Frontal cortex (tissue), 4 donors: ENCODE data around the gene SCAF4. TPM values are rescaled to one million over a fixed set of nuclear protein-coding genes. Genes with fewer than 3 reads are reported as not detected.
A peak's percentile ranks its signal among the peaks of the same experiment; 100 is the strongest.

Source experiments
- DNase-seq, 2 donors: peaks; one replicate each; pipeline ENCODE4 v3.0.0; 2012; ENCODE audit warnings: low spot score in 2 of 2
- FAIRE-seq: peaks from 2 replicates; lab custom pipeline; 2012; peaks lifted over from hg19 to GRCh38; lab: Jason Lieb, UNC
- total RNA-seq: library from RNA; depleted of rRNA; stranded (reverse); fragments of >200 nt; gene quantifications from one replicate; pipeline ENCODE4 v1.2.3, GENCODE V29; 2014
- donor health status: control.
- donor health status: control.
- donor health status: control.

Gene SCAF4
- total RNA-seq, 1 donor from 2014 or later, result 5.7 TPM

DNA sequence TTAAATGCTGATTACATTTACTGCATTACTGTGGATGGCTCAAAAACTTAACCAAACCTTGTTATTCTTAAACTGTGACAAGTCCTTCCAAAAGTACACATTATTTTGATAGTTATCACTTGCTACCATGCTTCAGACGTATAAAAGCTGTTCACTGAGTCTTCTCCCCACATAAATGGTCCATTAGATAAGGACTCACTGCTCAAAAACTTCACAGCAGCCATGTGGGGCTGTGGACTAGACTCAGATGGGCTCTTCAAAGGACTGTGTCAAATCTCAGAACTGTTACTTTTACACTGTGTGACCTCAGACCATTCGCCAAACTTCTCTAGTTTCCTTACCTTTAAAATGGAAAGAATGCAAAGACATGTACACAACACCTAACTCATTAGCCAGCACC, 11.6 kb downstream of the SCAF4 start:
- DNase-seq (no peak), FAIRE-seq (no peak)

GRCh38 chr21:31716106-31716505, 15.8 kb downstream of the SCAF4 start:
- peak; percentile 13 for FAIRE-seq
- DNase-seq, result no peak

- no peak for DNase-seq
- no peak for FAIRE-seq
These were observed 17.1 kb downstream of the SCAF4 start for GRCh38 chr21:31714741-31715365.

GRCh38 chr21:31713973-31714740, 17.8 kb downstream of the SCAF4 start:
- FAIRE-seq, result no peak
- no peak for DNase-seq

GRCh38 chr21:31713115-31713514, 18.8 kb downstream of the SCAF4 start:
- DNase-seq (no peak), FAIRE-seq (no peak)

DNA sequence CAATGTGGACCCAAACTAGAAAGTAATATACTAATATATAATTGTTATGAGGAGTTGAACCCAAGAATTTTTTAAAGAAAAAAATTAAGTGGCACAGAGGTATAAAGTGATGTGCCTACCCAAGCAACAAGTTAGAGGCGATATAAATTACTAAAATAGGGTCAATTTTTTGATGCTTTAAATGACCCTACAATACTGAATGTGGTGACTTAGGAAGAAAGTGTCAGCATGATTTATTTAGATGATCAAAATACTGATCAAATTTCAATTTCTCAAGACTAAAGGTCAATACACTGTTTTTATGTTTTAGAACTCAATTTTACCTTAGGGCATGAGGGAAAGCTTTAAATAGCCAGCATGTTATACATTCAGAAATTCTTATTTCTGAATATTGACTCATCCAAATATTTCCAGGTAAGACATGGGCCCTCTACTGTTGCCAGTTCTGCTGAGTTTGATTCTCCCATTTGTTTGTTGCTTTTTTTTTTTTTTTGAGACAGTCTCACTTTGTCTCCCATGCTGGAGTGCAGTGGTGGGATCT, 20.1 kb downstream of the SCAF4 start:
- no peak for FAIRE-seq
- no peak for DNase-seq

DNA sequence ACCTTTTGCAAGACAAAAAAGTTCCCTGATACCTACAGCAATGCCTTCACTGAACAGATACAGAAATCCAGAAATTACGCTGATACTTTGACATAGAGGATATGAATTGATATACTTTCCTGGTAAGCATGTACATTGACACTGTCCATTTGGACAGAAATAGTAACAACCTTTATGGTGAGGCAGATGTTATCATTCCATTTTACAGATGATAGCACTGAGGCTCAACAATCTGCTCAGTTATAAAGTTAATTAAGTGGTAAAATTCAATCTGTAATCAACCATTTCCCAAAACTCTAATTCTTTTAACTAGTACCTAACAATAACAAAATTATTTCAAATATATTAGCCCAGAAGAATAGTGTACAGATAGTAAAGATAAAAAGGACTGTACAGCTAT, 20.6 kb downstream of the SCAF4 start:
- DNase-seq (no peak), FAIRE-seq (no peak)

- DNase-seq, result no peak
- no peak for FAIRE-seq
These were observed 21.3 kb downstream of the SCAF4 start for GRCh38 chr21:31710586-31710985.

GRCh38 chr21:31708541-31708940, 23.4 kb downstream of the SCAF4 start:
- DNase-seq (no peak), FAIRE-seq (no peak)

DNA sequence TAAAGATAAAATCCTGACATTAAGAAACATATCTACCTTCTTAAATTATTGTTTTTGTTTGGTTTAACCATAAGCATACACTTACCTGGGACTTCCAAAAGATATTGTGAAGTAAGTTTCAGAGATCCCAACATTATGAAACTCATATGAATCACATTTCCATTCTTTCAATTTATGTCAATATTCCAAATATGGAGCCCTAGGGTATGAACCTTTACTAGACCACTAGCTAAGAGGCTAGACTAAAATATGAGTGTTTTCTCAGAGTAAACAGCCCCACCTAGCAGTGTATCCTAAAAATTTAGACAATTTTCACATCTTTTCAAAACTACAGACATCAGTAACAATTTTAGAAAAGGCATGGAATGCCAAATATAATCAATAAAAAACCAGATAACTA, 24.4 kb downstream of the SCAF4 start:
- FAIRE-seq (no peak), DNase-seq (no peak)

GRCh38 chr21:31706562-31706961, 25.4 kb downstream of the SCAF4 start:
- no peak for DNase-seq
- no peak for FAIRE-seq

- DNase-seq (no peak), FAIRE-seq (no peak)
These were observed 31.9 kb downstream of the SCAF4 start for GRCh38 chr21:31700040-31700439.

- DNase-seq, result no peak
These were observed 33.5 kb downstream of the SCAF4 start for GRCh38 chr21:31698461-31698860.

GRCh38 chr21:31696424-31696823, 35.5 kb downstream of the SCAF4 start:
- FAIRE-seq, result no peak
- DNase-seq, result no peak

More at GRCh38 chr21:31698461-31698860, 33.5 kb downstream of the SCAF4 start:
- FAIRE-seq, result no peak

DNA sequence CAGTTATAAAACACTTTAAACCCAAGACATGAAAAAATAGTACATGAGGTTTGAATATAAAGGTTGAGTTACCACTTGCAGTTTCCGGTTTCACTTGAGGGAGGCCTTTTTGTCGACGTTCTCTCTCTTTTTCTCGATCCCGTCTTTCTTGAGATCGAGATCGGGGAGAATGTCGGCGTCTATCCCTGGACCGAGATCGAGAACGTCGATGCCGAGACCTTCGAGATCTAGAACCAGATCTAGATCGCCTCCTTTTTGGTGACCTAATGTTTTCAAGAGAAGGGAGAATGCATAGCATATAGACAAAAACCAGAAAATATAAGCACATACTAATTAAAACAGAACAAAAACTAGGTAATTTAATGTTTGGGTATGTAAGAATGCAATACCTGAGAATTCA, 38.7 kb downstream of the SCAF4 start:
- DNase-seq, result no peak
- no peak for FAIRE-seq

- FAIRE-seq (no peak), DNase-seq (no peak)
These were observed 43.1 kb downstream of the SCAF4 start for GRCh38 chr21:31688603-31689368.

DNA sequence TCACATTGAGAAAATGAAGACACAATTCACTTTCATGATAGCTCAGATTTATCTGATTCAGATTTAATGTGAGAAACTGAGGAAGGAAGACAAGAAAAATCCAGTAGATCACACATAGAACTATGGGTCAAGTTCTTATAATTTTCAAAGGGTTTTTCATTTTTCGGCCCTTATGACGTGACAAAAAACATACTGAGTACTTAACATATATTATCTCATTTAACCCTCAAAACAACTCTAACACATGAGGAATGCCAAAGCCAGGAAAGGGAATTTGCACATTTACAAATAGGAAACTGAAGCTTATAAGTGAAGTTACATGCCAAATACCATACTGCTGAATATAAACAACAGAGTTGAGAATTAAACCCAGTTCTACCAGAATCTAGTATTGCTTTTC, 44.8 kb downstream of the SCAF4 start:
- DNase-seq, result no peak
- FAIRE-seq, result no peak

GRCh38 chr21:31686272-31686915, 45.5 kb downstream of the SCAF4 start:
- FAIRE-seq (no peak), DNase-seq (no peak)

- FAIRE-seq, result no peak
- no peak for DNase-seq
These were observed 47.0 kb downstream of the SCAF4 start for GRCh38 chr21:31684918-31685317.

DNA sequence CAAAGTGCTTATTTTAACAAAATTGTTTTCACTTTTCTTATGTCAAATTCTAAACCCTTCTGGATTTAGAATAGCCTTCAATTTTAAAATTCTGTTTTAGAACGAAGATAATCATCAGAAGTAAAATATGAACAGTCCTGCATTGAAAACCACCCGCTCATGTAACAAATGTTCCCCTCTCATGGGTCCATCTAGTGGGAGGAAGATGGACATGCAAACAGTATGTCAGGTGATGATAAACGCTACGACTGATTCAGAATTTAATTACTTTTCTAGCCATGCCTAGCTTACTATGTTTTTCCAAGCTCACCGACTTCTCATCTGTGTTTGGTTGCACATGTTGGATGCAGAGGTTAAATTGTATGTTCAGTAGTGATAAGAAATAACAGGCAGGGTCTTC, 48.9 kb downstream of the SCAF4 start:
- no peak for DNase-seq
- no peak for FAIRE-seq
